Measurements from ENCODE around the gene ZNF619.

DNA sequence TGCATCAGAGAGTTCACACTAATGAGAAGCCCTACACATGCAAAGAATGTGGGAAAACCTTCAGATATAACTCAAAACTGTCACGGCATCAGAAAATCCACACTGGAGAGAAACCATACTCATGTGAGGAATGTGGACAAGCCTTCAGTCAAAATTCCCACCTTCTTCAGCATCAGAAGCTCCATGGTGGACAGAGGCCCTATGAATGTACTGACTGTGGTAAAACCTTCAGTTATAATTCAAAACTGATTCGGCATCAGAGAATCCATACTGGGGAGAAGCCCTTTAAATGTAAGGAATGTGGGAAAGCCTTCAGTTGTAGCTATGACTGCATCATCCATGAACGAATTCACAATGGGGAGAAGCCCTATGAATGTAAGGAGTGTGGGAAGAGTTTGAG, 10.2 kb downstream of the ZNF619 start:
- no peak for TF ChIP-seq POLR2A (IDR thresholded peaks at IDR 0.05)
- TF ChIP-seq, protein P1, sequence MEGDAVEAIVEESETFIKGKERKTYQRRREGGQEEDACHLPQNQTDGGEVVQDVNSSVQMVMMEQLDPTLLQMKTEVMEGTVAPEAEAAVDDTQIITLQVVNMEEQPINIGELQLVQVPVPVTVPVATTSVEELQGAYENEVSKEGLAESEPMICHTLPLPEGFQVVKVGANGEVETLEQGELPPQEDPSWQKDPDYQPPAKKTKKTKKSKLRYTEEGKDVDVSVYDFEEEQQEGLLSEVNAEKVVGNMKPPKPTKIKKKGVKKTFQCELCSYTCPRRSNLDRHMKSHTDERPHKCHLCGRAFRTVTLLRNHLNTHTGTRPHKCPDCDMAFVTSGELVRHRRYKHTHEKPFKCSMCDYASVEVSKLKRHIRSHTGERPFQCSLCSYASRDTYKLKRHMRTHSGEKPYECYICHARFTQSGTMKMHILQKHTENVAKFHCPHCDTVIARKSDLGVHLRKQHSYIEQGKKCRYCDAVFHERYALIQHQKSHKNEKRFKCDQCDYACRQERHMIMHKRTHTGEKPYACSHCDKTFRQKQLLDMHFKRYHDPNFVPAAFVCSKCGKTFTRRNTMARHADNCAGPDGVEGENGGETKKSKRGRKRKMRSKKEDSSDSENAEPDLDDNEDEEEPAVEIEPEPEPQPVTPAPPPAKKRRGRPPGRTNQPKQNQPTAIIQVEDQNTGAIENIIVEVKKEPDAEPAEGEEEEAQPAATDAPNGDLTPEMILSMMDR (IDR thresholded peaks at IDR 0.05): no peak
